Activated CD4-positive, alpha-beta T cell treated with anti-CD3 and anti-CD28 coated beads, Interleukin-2, Interleukin-6, amounts not matched to agents 100 ng/mL and 50 ng/mL, durations not matched to agents 16 hours and 8 hours (primary cell): Measurements from ENCODE around the gene ACRBP.

Experiments used
- DNase-seq: peaks from one replicate; pipeline ENCODE4 v3.0.0-alpha.2; 2020

ACRBP gene

GRCh38 chr12:6646276-6647082, 753 bp downstream of the ACRBP start:
- DNase-seq = no peak

- DNase-seq = no peak
Observed at GRCh38 chr12:6644903-6645302, 2.3 kb downstream of the ACRBP start.

- no peak for DNase-seq
Observed at GRCh38 chr12:6644257-6644596, 3.0 kb downstream of the ACRBP start.

- DNase-seq = no peak
Observed at GRCh38 chr12:6643569-6644256, 3.5 kb downstream of the ACRBP start.

GRCh38 chr12:6641131-6641530, 6.1 kb downstream of the ACRBP start:
- no peak for DNase-seq

- no peak for DNase-seq
Observed at GRCh38 chr12:6640497-6640896, 6.7 kb downstream of the ACRBP start.

GRCh38 chr12:6639151-6639801, 8.0 kb downstream of the ACRBP start:
- no peak for DNase-seq

GRCh38 chr12:6638305-6638704, 8.9 kb downstream of the ACRBP start:
- DNase-seq = no peak

- DNase-seq = peak; percentile 19
Observed at GRCh38 chr12:6635856-6636531, 11.2 kb downstream of the ACRBP start, which contains the start of gene LPAR5. Gene LPAR5, minus strand, starts transcription at chr12:6635959. Its CDS starts 14,711 bp downstream, at chr12:6621248.

GRCh38 chr12:6635375-6635855, 11.8 kb downstream of the ACRBP start:
- peak; percentile 55 for DNase-seq

- peak; percentile 63 for DNase-seq
Observed at GRCh38 chr12:6632026-6632983, 14.9 kb downstream of the ACRBP start.

- peak; percentile 23 for DNase-seq
Observed at GRCh38 chr12:6631549-6631961, 15.7 kb downstream of the ACRBP start.

GRCh38 chr12:6630736-6631135, 16.5 kb downstream of the ACRBP start:
- no peak for DNase-seq

- peak; percentile 54 for DNase-seq
Observed at GRCh38 chr12:6627616-6628015, 19.6 kb downstream of the ACRBP start.

GRCh38 chr12:6626654-6627283, 20.5 kb downstream of the ACRBP start:
- DNase-seq = no peak

GRCh38 chr12:6620885-6621274, 26.4 kb downstream of the ACRBP start:
- DNase-seq = no peak

- DNase-seq = peak; percentile 54
Observed at GRCh38 chr12:6620137-6620884, 26.9 kb downstream of the ACRBP start.

GRCh38 chr12:6618483-6619225, 28.6 kb downstream of the ACRBP start:
- DNase-seq = no peak

GRCh38 chr12:6615802-6616201, 31.4 kb downstream of the ACRBP start:
- no peak for DNase-seq
